LHCN-M2 (cell line): ENCODE results near the gene CLEC19A. TPM values are rescaled to one million over a fixed set of nuclear protein-coding genes. Genes with fewer than 3 reads are reported as not detected.

Experiments
- DNase-seq: peaks from one replicate; pipeline ENCODE4 v3.0.0-alpha.2; 2012; ENCODE audit warnings: low read depth
- polyA plus RNA-seq: library from polyadenylated mRNA; unstranded; fragments of >200 nt; gene quantifications from one replicate; pipeline ENCODE4 v1.2.1, GENCODE V29; 2012; ENCODE audit warnings: missing spikeins
- total RNA-seq: library from RNA; depleted of rRNA; stranded (reverse); fragments of >200 nt; gene quantifications from 2 replicates; pipeline ENCODE4 v1.2.3, GENCODE V29; 2014; rRNA removed

Gene CLEC19A
- total RNA-seq: not detected in 2 replicates
- not detected for polyA plus RNA-seq

DNA sequence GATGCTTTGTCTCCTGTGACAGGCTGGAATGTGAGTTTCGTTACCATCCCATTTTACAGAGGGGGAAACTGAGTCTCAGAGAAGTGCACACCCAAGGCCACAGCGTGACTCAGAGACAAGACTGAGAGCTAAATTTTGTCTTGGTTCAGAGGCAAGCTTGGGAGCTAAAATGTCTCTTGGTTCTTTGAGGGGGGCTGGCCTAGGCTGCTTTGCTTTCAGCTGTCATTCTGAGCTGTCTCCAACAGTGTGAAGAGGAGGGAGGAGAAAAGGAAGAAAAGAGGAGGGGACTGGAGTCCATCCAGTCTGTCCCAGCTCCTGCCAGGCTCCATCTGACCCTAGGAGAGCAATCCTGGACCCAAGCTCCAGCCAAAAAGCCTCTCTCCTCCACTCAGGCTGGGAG is at the start of gene CLEC19A:
Gene CLEC19A (plus strand): TSS at position 301 of the 400 bp plus-strand sequence. CDS start 121 bp downstream, outside the sequence.
- no peak for DNase-seq

GRCh38 chr16:19235886-19236285 is 49.6 kb upstream of the CLEC19A start:
- DNase-seq: no peak

GRCh38 chr16:19236561-19237209 is 48.8 kb upstream of the CLEC19A start:
- DNase-seq: no peak

DNA sequence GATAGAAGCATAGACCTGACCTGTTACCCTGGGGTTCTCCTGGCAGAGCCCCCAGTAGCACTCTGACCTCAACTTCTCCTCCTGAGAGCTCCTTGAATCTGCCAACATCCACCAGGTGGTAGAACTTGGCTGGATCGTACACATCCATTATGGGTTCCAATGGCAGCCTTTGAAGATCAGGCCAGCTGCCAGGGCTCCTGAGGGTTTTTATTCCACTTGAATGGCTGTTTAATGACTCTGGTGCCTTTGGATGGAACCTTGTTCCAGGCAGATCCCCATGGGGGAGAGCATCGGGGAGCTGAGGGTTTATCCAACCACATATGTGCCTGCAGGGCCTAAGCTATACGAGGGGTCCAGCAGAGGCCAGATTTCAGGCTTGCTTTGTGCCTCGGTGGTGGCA is 47.1 kb upstream of the CLEC19A start:
- no peak for DNase-seq

DNA sequence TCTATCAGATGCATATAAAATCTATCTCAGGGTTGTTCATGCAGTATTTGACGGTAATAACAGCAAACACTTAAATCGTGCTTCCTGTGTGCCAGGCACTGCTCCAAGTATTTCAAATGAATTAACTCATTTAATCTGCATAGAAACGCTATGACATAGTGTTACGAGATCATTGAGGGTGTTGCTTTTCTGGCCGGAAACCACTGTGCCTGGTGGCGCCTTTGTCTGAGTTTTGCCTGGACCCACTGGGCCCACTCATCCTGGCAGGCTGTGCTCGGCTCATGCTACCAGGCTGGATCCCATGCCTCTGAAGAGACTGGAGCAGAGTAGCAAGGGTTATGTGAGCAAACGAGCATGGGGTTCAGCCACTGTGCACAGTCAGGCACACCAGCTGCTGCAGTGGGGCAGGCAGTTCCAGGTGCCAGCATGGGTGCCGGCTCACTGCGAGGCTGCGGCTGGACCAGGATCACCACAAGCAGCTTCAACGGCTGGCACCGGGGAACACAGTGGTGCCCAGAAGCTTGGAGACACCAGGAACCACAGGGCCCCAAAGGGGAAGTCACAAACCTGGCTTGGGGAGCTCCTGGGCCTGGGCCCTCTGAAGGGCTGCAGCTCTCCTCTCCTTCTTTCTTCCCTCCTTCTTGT is 45.9 kb upstream of the CLEC19A start:
- DNase-seq: no peak

DNA sequence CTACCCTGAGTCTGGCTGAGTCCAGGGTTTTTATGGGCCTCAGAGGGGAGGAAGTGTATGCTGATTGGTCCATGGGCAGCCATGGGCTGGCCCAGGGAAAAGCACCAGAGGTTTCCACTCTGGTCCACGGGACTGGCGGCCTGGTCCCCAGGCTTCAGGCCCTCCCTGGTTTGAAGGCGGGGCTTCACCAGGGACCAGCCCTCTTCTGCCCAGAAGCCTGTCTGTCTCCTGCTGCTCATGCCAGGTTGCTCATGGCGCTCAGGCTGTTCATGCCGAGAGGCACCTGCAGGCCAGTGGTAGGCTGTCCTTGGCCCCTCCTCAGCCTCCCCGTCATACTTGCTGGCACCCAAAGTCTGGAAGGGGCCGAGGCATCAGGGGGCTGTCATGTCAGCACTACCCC is 45.0 kb upstream of the CLEC19A start:
- DNase-seq: no peak

GRCh38 chr16:19241512-19241911 is 44.0 kb upstream of the CLEC19A start:
- DNase-seq: no peak

DNA sequence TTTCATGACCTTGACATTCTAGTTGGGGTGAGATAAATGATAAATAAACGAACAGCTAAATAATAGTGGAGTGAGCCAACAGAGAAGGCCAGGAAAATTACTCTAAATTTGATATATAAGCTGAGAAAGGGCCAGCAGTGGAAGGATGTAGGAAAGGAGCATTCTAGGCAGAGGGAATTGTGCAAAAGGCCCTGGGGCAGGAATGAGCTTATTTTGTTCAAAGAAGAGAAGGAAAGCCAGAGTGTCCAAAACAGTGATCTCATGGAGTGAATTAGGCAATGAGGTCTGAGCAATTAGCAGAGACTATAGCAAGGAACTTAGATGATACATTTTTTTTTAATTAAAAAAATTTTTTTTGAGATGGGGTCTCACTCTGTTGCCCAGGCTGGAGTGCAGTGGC is 43.3 kb upstream of the CLEC19A start:
- DNase-seq: no peak

DNA sequence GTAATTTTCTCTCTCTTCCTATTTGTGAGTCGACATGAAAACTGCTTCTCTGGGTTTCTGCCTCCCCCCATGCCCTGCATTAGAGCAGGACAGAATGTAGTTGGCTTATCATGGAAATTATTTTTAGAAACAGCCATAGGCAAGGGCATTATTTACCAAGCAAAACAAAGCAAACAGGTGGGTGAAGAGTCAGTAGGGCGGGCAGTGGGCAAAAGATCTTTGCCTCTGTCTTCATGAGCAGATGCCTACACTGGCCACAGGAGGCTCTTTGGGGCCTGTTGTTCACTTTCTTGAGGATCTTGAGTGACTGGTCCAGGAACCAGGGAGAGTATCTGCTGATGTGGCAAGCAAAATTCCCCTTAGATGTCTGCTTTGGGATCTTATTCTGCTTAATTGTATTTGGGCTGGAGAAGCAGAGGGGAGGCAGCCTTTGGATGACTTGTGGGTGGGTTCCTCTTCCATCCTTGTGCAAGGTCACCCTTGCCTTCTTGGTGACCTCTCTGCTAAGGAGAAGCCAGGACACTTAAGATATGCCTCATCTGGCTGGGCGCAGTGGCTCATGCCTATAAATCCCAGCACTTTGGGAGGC is 42.5 kb upstream of the CLEC19A start:
- no peak for DNase-seq

- no peak for DNase-seq
These were observed 40.1 kb upstream of the CLEC19A start for GRCh38 chr16:19245326-19245925.

- DNase-seq: no peak
These were observed 32.6 kb upstream of the CLEC19A start for GRCh38 chr16:19252904-19253303.

- DNase-seq: no peak
These were observed 30.9 kb upstream of the CLEC19A start for GRCh38 chr16:19254611-19255010.

GRCh38 chr16:19264123-19264673 is 21.3 kb upstream of the CLEC19A start:
- DNase-seq: no peak

DNA sequence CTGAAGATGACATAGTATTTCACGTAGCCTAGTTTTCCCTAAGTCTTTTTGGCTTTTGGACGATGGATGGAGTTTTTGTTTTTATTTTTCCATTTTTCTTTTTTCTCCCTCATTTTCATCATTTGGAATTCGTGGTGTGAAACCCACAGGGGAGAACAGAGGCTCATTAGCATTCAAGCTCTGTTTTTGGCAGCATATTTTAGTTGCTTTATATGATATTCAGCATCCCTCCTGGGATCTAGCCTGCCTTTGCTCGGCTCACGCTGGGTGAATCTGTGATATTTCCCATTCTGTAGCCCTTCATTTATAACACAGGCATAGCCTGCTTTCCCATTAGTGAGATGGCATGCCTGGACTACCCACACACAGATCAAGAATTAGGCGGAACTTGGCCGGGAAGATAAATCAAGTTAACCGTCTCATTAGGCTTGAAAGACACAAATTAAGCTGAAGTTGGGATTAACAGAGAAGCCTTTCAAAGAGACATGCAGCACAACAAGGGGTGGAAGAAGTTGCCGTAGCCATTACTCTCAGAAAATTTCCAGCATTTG is 20.1 kb upstream of the CLEC19A start:
- DNase-seq: no peak

- no peak for DNase-seq
These were observed 18.8 kb upstream of the CLEC19A start for GRCh38 chr16:19266774-19267173.

DNA sequence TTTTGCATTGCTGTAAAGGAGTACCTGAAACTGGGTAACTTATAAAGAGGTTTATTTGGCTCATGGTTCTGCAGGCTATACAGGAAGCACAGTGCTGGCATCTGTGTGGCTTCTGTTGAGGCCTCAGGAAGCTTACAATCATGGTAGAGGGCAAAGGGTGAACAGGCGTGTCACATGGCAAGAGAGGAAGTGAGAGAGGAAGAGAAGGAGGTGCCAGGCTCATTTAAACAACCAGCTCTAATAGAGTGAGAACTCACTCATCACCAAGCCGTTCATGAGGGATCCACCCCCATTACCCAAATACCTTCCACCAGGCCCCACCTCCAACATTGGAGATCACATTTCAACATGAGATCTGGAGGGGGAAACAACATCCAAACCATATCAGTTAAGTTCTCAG is 16.4 kb upstream of the CLEC19A start:
- no peak for DNase-seq

GRCh38 chr16:19274165-19274797 is 11.2 kb upstream of the CLEC19A start:
- DNase-seq: no peak

- DNase-seq: no peak
These were observed 7.1 kb upstream of the CLEC19A start for GRCh38 chr16:19278403-19278802.

DNA sequence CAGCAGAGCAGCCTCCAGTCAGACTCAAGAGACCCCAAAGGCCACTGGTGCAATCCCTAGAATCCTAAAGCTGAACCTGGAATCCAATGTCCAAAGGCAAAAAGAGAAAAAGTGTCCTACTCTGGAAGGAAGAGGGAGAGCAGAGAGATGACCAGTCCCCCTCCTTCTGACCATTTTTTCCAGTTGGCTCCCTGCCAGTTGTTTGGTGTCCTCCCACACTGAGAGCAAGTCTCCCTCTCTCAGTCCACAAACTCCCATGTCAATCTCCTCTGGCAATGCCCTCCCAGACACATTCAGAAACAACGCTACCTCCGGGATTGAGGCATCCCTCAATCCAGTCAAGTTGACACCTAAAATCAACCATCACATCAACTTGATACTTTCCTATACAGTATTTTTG is 4.3 kb upstream of the CLEC19A start:
- no peak for DNase-seq

- DNase-seq: no peak
These were observed 3.4 kb upstream of the CLEC19A start for GRCh38 chr16:19282101-19282500.

GRCh38 chr16:19283637-19284036 is 1.9 kb upstream of the CLEC19A start:
- DNase-seq: no peak

DNA sequence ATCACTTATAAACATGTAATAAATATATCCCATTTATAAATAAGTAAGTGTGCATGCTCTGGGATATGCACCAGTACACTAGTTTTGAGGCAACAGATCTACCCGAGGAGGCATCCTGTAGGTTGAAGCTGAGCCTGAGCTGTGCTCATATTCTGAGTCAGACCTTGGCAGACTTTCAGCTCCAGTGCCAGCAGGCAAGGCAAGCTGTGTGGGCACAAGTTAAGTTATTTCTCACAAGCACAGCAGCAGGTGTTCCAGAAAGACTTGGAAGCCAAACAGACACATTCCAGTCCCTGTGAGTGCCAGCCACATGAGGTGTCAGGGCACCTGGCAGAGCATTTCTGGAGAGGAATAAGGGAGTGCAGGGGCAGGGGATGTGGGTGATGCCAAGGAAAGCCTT is 1.3 kb upstream of the CLEC19A start:
- peak; percentile 83 for DNase-seq
